ENCODE measurements around the gene ZFR.

GRCh38 chr5:32330126-32330971 lies 114.2 kb downstream of the ZFR start:
- TF ChIP-seq RARB (CRISPR knock-in tag; IDR thresholded peaks at IDR 0.05) (no peak), ZFP30 (CRISPR knock-in tag; IDR thresholded peaks at IDR 0.05) (no peak), ZNF70 (CRISPR knock-in tag; IDR thresholded peaks at IDR 0.05) (no peak), PATZ1 (CRISPR knock-in tag; IDR thresholded peaks at IDR 0.05; ENCODE audit: borderline replicate concordance) (no peak)
